ENCODE data around the gene TTLL10.

DNA sequence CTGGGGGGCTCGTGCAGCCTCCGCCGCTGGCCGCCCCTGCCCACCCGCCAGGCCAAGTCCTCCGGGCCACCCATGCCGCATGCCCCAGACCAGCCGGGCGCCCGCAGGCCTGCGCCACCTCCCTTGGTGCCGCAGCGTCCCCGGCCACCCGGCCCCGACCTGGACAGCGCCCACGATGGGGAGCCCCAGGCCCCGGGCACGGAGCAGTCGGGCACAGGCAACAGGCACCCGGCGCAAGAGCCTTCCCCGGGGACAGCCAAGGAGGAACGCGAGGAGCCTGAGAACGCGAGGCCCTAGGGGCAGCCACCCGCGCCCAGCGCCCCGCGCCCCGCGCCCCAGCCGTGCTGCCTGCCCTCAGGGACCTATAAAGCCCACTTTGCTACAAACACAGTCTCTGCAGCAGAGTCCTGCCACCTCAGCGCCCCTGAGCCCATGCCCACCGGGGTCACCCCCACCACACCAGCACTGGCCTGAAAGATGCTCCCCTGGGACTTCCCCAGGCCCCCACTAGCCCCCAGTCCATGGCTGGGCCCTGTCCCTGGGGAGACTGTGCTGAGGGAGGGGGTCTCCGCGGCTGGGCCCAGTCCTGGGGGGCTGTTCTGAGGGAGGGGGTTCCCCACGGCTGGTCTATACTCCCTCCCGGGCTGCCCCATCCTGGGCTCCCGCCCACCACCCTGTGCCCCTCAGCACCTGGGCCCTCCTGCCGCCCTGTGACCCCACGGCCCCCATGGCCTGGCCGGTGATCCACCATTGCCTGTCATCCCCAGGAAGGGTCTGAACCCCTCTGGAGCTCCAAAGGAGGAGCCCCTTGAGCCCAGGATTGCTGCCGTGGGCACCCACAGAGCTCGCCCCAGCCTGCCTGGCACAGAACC is 24.1 kb downstream of the TTLL10 start:
- TF ChIP-seq, protein P1, sequence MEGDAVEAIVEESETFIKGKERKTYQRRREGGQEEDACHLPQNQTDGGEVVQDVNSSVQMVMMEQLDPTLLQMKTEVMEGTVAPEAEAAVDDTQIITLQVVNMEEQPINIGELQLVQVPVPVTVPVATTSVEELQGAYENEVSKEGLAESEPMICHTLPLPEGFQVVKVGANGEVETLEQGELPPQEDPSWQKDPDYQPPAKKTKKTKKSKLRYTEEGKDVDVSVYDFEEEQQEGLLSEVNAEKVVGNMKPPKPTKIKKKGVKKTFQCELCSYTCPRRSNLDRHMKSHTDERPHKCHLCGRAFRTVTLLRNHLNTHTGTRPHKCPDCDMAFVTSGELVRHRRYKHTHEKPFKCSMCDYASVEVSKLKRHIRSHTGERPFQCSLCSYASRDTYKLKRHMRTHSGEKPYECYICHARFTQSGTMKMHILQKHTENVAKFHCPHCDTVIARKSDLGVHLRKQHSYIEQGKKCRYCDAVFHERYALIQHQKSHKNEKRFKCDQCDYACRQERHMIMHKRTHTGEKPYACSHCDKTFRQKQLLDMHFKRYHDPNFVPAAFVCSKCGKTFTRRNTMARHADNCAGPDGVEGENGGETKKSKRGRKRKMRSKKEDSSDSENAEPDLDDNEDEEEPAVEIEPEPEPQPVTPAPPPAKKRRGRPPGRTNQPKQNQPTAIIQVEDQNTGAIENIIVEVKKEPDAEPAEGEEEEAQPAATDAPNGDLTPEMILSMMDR (conservative IDR thresholded peaks at IDR 0.05; ENCODE audit: low read depth, low read length): no peak
- no peak for TF ChIP-seq POLR2A (IDR thresholded peaks at IDR 0.05; ENCODE audit: low read depth, low read length)
